ENCODE results near the gene BAIAP3.

The BAIAP3 gene

DNA sequence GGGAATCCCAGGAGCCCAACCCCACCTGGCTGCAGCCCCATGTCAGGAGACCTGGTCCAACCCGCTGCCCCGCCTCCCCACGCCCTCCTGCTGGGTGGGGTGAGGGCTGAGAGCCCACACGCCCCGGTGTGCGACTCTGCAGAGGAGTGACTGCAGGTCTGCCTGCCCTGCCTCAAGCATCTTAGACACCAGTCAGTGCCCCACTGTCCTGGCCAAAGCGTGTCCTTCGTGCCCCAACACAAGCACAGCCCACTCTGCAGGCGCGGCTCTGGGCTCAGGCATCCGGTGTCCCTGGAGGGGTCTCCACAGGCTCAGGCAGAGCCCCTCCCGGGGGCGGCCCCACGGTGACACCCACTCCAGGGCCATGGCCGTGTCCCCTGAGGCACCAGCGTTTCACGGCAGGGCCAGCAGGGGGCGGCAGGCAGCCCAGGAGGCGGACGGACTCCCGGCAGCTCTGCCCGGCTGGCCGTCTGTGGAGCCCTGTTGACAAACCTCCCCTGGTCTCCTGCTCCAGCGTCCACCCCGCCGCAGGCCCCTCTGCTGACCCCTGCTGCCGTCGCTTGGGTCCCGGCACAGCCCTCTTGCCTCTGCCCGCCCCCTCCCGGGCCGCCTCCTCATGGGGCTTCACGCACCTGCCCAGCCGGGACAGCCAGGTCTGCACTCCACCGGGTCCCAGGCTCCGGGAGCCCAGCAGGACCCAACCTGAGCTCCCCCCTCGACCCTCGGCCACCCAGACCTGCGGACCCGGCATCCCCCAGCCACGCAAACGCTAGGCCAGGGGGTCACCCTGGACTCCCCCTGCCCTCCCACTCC is 32.6 kb upstream of the BAIAP3 start:
- no peak for DNase-seq

DNA sequence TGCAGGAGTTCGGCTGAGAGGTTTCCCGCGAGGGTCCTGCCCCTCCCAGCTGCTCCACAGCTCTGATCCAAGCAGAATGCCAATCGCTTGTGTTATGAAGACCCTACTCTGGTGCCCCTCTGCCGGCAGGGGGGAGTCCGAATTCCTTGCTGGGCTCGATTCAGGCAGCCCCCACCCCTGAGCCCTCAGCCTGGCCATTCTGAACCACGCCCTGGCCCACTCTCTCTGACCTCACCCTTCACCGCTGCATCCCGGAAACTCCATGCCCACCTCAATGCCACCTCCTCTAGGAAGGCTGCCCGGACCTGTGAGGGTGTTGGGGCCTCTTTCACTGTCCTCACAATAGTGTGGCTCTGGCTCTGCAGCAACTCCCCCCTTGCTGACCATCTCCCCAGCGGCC is 31.9 kb upstream of the BAIAP3 start:
- DNase-seq: no peak

DNA sequence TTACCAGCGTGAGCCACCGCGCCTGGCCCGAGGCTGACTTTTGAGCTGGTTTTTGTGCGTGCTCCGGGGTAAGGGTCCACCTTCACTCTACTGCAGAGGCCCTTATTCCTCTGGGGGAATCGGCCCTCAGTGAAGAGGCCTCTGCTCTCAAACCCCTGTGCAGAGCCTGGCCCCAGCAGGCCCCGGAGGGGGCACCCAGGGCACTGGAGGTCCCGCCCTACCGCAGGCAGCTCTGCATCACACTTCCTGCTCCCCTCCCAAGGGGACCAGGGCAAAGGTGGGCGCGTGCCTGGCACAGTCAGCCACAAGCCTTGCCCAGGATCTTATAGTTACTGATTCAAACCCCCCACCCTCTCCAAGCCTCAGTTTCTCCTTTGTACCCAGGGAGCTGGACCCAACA is 27.6 kb upstream of the BAIAP3 start:
- no peak for DNase-seq

DNA sequence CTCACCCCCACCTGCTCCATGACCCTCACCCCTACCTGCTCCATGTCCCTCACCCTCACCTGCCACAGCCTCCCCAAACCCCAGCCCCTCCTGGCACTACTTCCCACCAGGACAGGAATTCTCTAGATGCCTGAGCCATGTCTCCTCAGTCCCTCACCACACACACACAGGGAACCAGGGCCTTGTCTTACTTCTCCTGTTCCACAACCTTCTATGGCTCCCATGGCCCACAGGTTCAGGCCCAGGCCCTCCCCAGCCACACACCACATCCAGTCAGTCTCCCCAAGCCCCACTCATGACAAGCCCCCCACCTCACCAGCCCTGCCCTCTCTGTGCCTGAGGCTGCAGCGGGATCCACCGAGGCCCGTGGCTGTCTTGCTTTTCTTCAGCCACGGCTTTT is 27.1 kb upstream of the BAIAP3 start:
- no peak for DNase-seq

DNA sequence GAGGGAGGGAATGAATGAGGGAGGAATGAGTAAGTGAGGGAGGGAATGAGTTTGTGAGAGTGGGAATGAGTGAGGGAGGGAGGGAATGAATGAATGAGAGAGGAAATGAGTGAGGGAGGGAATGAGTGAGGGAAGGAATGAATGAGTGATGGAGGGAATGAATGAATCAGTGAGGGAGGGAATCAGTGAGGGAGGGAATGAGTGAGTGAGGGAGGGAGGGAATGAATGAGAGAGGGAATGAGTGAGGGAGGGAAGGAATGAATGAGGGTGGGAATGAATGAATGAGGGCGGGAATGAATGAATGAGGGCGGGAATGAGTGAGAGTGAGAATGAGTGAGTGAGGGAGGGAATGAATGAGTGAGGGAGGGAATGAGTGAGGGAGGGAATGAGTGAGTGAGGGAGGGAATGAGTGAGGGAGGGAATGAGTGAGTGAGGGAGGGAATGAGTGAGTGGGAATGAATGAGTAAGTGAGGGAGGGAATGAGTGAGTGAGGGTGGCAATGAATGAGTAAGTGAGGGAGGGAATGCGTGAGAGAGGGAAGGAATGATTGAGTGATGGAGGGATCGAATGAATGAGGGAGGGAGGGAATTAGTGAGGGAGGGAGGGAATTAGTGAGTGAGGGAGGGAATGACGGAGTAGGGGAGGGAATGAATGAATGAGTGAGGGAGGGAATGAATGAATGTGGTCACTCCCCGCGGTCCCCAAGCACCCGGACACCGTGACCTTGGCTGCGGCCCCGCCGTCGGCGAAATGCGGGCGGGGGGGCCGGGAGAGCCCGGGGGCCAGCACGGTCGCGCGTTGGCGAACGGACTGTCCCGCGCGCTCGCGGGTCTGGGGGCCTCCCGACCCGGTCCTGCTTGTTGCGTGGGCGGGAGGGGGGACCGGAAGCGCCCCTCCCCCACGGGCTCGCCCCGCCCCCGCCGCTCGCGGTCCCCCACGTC is 25.1 kb upstream of the BAIAP3 start:
- DNase-seq: peak; percentile 66

DNA sequence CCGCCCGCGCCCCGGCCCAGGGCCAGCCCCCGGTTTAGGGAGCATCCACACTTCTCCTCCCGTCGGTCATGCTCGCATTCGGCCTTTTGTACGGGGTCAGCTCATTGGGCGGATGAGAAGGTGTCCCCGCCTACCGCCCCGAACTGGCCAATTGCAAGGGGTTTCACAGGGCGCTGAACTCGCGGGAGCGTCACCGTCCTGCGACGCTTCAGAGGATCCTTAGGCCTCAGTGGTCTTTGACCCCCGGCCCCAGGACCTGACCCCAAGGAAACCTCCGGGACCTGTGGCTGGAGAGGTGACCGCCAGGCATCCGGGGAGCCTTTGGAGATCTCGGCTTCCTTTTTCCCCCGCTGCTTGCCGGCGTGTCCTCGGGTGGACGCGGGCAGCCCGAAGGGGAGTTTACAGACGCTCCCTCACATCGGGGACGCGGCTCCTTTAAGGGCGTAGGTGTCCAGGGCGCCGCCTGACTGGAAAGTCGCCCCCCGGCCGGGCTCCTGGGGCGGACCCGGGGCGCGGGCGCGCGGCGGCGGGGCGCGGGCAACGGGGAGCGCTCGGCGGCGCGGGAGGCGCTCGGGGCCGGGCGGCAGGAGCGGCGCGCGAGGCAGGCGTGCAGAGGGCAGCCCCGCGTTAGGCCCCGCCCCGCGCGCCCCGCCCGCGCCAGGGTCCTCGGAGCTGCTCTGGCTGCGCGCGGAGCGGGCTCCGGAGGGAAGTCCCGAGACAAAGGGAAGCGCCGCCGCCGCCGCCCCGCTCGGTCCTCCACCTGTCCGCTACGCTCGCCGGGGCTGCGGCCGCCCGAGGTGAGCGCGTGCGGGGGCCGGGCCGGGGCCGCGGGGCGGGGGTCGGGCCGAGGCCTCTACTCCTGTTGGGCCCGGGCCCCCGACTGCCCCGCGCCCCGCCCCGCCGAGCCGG is 24.2 kb upstream of the BAIAP3 start, which contains the start of gene UBE2I:
Gene UBE2I (plus strand): TSS at position 660 of the 909 bp plus-strand sequence. CDS start 4,395 bp downstream, outside the sequence.
- DNase-seq: peak; percentile 92

DNA sequence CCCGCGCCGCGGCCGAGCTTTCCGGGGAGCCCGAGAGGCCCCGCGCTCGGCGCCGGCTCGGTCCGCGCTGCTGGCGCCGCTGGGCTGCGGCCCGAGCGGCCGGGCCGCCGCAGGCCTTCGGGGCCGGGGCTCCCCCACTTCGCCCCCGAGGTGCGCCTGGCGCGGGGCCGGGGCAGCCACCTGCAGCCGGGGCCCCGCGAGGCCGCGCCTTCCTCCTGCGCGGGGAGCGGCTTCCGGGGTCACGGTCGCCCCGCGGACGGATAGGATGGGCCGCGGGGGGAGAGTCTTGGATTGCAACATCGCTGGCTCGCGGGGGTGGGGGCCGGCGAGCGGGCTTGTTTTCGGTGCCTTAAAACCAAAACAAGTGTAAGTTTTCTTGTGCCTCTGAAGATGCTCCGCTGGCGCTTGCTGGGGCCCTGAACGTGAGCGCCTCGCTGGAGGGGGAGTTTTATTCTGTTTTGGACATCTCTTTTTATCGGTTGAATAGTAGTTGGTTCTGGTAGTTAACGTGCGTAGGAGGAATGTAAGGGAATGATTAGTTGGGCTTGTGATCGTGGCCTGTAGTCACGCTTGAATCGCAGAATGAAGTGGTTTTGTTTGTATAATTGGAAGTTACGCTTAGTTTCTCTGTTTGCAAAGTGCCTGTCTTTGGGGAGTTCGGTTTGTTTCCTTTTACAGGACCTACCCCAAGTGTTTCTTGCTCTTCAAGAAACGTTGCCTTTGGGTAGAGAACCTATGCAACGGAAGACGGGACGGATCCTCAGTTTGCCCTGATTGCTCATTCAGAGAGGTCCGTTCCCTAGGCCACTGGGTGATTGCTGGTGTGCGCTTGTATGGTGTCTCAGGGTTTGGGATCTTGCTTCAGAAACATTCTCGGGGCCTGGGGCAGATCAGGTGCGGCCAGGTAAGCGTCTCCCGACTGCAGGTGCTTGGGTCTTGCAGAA is 23.3 kb upstream of the BAIAP3 start:
- no peak for DNase-seq

DNA sequence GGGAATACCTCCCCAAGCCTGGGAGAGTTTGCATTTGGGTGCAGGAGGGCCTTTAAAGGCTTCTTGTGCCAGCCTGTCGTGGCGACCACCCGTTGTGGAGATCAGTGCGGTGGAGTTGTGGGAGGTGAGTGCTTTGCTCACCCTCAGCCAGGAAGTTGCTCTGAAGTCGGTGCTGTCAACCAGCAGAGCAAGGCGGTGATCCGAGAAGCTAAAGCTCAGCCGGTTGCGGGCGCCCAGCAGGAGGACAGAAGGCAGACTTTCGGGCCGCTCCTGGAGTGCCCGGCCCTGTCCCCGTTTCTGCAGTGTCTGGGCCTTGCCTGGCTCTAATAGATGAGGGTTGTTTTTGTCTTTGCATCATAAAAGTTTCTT is 22.6 kb upstream of the BAIAP3 start:
- DNase-seq: no peak

DNA sequence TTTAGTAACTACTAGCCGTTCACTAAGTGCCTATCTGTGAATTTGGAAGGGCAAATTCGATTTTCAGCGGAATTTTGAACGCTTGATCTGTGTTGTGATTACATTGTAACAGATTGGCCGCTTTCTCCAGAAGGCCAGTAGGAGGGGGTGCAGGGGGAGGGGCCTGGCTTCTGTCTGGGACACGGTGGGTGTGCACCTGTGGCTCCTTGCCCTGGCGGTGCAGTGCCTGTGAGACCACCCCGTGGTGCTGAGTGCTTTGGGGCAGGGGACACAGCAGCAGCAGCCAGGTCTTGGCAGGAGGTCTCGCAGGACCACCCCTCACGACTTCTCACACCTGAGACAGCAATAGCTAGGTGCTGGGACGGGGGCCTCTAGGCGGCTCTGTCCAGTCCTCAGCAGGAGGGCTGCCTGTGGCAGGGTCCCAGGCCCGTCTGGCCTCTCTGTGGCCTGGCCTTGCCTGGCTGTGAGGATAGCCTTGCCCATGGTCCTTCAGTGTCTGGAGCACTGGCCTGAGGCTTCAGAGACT is 22.2 kb upstream of the BAIAP3 start:
- no peak for DNase-seq

DNA sequence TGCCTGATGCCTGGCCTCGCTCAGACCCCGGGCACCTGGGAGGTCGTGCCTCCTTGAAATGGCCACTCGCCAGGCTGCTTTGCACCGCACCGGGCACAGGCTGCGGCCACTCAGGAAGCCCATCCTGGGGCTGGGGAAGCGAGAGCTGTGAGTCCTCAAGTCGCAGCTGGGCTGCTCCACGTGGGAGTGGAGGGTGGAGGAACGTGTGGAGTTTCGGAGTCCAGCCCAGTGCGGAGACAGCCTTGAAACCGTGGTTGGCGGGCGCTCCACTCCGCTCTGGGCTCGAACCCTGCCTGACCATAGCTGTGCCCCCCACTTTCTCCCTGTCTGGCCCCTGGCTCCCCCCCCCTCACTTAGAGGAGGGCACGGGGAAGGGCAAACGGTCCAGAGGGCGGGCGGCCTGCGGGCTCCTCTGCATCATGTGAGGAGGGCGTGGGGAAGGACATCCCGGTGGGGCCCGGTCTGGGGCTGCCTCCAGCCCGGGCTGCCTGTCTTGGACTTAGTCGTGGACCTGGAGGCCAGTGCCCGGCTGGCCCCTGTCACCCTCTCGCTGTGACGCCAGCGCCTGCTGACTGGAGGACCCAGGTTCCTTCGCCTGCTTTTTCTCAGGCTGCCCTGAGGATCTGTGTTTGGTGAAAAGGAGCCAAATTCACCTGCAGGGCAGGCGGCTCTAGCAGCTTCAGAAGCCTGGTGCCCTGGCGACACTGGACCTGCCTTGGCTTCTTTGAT is 21.5 kb upstream of the BAIAP3 start:
- no peak for DNase-seq

DNA sequence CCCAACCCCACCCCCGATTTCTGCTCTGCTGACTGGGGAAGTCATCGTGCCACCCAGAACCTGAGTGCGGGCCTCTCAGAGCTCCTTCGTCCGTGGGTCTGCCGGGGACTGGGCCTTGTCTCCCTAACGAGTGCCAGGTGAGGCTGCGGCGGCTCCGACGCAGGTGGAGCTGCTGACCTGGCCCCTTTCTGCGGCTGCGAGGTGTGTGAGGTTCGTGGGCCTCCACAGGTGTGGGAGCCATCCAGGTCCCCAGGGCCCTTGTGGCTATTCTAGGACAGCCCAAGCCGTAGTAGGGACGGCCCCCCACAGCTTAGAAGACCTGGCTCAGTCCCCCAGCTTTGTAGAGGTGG is 21.0 kb upstream of the BAIAP3 start:
- DNase-seq: no peak

DNA sequence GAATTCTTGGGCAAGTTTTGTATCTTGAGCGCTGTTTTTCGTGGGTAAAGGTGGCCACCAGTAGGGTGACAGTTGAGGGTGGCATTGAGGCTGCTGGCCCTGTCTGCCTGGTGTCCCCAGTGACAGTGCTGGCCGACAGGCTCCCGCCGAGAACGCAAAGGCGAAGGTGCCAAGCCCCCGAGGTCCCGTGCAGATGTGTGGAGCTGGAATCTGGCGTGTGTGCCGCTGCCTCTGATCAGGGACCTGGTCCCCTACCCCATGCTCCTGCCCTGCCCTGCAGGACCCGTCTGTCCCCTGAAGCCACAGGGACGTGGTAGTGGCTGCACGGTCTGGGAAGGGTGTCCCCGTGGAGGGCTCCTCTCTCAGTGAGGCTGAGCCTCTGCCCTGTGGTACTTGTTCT is 20.5 kb upstream of the BAIAP3 start:
- DNase-seq: no peak

DNA sequence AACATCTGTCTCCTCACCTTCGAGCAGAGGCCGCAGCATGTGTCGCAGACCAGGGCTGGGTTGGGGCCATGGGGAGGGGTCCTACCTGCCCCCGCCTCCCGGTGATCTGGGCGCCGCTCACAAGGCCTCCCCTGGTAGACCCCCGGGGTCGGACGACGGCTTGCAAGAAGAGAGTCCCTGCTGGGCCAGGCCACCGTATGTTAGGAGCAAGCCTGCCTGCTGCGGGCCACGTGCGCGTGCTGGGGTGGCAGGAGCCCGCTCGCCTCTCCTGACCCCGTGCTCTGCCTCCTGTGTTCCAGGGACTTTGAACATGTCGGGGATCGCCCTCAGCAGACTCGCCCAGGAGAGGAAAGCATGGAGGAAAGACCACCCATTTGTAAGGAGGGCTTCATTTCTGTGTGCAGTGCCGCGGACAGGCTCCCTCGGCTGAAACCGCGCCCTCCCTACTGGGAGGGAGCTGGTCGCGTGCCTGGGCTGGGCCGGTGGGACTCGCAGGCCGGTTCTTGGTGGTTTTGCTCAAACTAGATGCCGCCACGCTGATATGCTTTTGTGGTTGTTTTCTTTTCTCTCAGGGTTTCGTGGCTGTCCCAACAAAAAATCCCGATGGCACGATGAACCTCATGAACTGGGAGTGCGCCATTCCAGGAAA is 19.6 kb upstream of the BAIAP3 start:
- no peak for DNase-seq

DNA sequence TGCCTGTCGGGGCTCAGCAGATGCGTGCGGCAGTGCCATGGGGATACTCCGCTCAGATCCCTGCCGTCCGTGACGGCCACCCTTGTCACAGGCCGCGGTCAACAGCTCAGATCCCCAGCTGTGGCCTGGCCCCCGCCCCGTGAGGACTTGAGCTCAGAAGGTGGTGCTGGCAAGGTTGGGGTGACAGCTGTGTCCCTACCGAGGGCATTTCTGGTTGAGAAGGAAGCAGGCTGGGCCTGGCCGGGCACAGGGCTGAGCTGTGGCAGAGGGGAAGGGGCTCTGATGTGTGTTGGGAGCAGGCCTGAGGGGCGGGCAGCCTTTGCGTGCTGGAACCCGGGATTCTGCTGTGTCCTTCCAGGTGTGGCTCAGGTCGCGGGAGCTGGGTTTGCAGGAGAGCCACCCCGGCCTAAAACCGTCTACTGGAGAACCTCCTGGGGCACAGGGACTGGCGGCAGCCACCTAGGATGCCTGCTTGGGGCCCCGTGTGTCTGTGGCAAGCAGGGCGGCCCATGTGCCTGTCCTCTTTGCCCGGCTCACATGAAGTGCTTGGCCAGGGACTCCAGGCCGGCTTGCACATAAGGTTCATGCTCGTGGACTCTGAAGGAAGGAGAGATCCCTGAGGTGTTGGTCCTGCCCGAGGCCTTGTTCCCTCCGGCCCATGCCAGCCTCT is 18.9 kb upstream of the BAIAP3 start:
- DNase-seq: no peak

DNA sequence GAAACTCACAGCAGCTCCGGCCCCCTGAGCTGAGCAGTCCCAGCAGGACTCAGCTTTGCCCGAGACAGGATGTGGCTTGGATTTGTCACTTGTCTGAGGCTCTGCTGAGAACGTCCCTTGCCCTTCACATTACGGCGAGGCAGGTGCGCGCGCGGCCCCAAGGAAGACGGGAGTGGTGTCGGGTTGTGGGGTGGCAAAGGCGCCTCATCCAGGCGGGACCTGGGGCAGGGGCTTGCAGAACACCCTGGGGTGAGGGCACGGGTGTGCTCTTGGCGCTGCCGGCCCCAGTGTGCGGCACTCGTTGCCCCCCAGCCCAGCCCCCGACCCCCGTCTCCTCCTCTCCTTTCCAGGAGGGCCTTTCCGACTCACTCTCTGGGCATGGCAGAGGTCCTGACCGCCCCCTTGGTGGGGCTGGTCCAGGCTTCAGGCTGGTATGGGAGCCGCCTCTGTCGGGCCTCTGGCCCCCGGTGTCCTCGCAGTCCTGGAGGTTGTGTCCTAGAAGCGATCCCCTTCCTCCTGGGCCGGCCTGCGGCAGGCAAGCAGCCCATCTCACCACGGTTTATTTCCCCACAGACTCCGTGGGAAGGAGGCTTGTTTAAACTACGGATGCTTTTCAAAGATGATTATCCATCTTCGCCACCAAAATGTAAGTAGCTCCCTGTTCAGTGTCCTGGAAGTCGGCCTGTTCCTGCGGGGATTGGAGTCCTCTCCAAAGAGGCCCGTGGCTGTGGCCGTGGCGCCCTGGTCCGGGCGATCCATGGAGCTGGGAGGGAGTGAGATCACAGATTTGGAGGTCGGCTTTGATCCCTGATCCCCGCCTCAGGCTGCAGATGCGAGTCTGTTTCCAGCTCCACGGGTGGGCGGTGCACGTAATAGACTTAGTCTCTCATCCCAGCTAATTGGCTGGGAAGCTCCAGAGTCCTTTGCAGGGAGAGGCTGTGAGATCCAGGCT is 18.1 kb upstream of the BAIAP3 start:
- DNase-seq: no peak

DNA sequence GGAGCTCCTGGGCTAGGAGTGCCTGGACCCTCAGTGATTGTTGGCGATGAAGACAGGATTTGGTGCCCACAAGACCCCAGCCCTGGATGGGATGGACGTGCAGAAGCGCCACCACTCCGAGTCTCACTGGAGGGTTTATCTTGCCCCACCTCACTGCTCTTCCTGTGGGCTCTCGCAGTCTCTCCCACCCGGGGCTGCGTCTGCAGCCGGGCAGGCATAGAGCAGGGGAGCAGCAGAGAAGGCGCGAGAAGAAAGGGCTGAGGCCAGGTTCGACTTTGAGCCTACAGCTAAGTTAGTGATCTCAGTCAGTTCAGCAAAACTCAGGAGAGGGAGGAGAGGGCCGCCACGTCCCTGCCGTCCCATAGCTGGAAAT is 17.4 kb upstream of the BAIAP3 start:
- DNase-seq: no peak

DNA sequence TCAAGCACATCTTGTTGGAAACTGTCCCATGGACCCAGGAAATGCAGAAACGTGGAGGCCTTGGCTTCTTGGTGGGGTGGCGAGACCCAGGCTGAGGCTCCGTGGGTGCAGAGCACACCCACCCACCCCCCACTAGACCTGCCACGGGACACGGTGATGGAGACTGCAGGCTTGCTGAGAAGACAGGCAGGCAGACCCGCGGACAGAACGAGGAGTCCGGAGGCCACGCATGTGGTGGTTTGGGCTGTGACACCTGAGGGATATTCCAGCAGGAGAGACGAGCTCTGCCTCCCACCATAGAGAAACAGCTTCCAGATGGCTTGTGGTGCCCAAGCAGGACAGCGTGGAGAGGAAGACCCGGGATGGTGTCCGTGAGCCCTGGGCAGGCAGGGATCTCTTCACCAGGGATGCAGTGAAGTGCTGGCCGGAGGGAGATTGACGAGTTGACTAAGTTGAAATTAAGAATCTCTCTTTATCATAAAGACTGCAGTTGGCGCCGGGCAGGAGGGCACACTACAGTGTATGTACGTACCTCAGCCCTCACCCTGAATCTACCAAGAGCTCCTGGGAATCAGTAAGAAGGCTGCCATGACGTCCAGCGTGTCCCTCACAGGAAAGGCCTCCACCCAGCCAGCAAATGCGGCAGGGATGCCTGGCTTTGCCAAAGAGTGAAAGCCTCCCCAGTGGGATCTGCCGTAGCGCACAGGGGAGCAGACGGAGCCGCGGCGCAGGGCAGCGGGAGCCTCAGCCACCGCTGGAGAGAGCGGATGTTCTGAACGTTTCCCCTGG is 15.8 kb upstream of the BAIAP3 start:
- DNase-seq: no peak

DNA sequence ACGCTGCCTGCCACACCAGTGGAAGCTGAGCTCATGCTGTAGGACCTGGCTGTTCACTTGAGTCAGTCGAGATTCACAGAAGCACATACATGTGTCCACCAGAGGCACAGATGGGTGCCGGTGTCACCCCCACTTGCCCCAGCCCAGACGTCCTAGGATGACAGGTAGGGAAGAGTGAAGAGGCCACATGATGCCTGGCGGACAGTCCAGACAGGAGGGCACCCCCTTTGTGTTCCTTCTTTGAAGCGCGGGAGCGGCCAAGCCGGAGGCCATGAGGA is 15.2 kb upstream of the BAIAP3 start:
- no peak for DNase-seq
